ENCODE results near the gene PDIK1L.

DNA sequence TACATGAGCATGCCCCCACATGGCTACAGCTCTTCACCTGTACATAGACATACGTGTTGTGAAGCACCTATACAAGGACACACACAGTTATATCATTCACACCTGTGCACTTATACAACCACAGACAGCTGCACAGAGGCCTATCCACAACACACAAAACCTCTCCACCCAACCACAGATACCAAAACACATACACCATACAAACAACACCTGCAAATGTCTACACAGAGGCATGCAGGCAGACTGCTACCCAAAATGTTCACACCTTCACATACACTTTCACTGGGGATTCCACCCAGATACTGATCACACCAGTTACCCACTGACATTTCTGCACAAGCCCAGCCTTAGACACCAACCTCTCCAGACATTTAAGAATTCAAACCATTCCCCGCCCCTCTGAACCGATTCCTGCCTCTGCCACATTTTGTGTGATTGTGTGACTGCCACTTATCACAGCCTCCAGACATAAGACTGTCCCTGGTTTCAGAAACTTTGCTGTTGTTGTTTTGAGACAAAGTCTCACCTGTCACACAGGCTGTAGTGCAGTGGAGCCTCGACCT, 55.2 kb downstream of the PDIK1L start:
- TF ChIP-seq, protein P1, sequence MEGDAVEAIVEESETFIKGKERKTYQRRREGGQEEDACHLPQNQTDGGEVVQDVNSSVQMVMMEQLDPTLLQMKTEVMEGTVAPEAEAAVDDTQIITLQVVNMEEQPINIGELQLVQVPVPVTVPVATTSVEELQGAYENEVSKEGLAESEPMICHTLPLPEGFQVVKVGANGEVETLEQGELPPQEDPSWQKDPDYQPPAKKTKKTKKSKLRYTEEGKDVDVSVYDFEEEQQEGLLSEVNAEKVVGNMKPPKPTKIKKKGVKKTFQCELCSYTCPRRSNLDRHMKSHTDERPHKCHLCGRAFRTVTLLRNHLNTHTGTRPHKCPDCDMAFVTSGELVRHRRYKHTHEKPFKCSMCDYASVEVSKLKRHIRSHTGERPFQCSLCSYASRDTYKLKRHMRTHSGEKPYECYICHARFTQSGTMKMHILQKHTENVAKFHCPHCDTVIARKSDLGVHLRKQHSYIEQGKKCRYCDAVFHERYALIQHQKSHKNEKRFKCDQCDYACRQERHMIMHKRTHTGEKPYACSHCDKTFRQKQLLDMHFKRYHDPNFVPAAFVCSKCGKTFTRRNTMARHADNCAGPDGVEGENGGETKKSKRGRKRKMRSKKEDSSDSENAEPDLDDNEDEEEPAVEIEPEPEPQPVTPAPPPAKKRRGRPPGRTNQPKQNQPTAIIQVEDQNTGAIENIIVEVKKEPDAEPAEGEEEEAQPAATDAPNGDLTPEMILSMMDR (IDR thresholded peaks at IDR 0.05 in 4 of 5, conservative IDR thresholded peaks at IDR 0.05 in 1 of 5): no peak
- no peak for TF ChIP-seq POLR2A (IDR thresholded peaks at IDR 0.05)
